ENCODE results near the gene CHRM4.

DNA sequence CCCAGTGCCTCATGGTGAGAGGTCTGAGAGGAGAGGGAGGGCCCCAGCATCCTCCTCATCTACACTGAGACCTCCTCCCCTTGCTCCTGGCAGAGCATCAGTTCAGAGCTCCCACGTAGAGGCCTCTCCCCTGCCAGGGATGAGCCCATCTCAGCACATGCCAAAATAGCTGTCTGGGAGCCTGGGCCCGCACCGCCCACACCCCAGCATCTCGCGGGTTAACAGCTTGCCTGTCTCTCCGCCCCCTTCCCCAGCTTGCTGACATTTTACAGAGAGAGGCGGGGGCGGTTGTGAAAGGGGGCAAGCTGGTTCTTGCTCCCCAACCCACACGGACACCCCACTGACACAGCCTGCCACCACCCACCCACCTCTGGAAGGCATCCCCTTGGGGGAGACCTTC is 37.9 kb downstream of the CHRM4 start:
- TF ChIP-seq POLR2A (IDR thresholded peaks at IDR 0.05; ENCODE audit: low read depth, low read length) (no peak), POLR2AphosphoS5 (IDR thresholded peaks at IDR 0.05; ENCODE audit: low read depth, low read length) (no peak), TAF1 (IDR thresholded peaks at IDR 0.05; ENCODE audit: low read depth, low read length) (no peak), SPI1 (IDR thresholded peaks at IDR 0.05; ENCODE audit: low read depth, low read length) (no peak), POU2F2 (IDR thresholded peaks at IDR 0.05; ENCODE audit: low read depth, low read length) (no peak), PAX5 (IDR thresholded peaks at IDR 0.05; ENCODE audit: insufficient read depth, low read length, severe bottlenecking) (no peak)

Data from GM12891 (cell line).